ENCODE results near the gene PES1.
"Not testable (repeated sequence)": the region's sequence is repeated elsewhere in the genome, so short reads cannot be mapped to it uniquely, and the experiment has no call there.

The PES1 gene

DNA sequence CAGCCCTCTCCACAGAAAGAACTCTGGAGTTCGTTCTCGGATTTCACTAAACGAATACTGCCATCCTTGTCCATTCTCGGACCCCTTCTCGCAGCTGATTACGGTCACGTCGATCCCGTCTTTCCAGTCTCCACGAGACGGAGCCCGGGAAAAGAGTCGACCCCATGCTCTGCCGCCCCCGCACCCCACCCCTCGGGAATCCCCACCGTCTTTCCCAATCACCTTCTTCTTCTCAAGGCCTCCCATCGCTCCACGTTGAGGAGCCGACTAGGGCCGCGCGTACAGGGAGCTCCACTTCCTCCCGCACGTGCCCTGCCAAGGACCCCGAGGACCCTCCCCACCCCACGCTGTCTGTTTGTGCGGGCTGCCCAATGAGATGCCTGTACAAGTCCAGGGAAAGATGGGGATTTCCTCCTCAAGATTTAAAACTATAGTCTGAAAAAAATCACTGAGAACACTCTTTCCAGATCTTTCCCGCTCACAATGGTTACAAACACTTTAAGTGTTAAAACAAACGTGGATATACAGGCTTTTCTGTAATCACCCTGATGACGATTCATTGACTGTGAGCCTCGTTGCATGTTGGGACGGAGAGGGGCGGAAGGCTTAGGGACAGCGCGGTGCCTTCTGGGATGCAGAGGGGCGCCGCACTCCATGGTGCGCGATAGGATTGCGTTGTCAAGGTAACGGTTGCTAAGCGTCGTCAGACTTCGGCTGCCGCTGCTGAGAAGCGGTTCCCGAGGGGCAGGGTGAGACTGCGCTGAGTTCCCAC lies at the start of gene PES1:
Gene PES1, minus strand, starts transcription at position 323 of the 772 bp plus-strand sequence. Its CDS starts 77 bp downstream, at position 246.
- DNase-seq, result peak; percentile 82

DNA sequence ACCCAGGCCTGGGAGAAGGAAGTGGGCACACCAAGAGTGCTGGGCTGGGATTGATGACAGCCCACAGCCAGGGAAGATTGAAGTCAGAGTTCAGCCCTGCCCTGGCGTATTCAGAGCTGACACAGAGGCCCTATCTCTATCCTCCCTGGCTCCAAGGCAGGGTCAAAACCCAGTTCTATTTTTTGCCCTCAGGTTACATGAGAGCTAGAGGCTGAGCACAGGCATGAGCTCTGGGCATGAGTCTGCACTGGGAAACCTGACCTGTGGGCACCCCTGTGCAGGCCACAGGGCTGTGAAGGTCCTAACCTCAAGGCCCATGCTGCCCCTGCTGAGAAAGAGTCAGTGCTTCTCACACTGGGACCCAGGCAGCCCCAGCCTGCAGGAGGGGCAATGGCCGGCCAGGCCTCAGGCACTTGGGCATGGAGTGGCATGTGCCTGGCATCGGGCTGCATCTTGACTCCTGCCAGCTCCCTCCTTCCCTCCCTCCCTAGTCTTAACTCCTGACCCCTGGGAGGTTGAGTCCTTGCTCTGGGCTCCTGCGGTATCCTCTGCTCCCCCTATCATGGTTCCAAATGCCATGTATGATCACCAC lies 49.2 kb upstream of the PES1 start:
- DNase-seq, result no peak

GRCh38 chr22:30640361-30640760 lies 48.7 kb upstream of the PES1 start:
- DNase-seq, result no peak

GRCh38 chr22:30637701-30638114 lies 46.0 kb upstream of the PES1 start:
- no peak for DNase-seq

DNA sequence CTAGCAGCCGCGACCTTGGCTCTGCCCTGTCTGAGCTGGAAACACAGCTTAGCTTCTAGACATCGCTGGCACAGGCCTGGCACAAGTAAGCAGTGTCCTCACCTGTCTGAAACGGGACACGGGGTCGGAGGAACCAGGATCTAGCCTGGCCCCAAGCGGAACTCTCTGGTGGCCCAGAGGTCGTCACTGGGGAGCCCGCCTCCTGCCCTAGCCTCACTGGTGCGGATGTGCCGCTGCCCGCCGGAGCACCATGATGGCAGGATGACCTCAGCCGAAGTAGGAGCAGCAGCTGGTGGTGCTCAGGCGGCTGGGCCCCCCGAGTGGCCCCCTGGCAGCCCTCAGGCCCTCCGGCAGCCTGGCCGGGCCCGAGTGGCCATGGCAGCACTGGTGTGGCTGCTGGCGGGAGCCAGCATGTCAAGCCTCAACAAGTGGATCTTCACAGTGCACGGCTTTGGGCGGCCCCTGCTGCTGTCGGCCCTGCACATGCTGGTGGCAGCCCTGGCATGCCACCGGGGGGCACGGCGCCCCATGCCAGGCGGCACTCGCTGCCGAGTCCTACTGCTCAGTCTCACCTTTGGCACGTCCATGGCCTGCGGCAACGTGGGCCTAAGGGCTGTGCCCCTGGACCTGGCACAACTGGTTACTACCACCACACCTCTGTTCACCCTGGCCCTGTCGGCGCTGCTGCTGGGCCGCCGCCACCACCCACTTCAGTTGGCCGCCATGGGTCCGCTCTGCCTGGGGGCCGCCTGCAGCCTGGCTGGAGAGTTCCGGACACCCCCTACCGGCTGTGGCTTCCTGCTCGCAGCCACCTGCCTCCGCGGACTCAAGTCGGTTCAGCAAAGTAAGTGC lies 44.7 kb upstream of the PES1 start:
- DNase-seq, result no peak

DNA sequence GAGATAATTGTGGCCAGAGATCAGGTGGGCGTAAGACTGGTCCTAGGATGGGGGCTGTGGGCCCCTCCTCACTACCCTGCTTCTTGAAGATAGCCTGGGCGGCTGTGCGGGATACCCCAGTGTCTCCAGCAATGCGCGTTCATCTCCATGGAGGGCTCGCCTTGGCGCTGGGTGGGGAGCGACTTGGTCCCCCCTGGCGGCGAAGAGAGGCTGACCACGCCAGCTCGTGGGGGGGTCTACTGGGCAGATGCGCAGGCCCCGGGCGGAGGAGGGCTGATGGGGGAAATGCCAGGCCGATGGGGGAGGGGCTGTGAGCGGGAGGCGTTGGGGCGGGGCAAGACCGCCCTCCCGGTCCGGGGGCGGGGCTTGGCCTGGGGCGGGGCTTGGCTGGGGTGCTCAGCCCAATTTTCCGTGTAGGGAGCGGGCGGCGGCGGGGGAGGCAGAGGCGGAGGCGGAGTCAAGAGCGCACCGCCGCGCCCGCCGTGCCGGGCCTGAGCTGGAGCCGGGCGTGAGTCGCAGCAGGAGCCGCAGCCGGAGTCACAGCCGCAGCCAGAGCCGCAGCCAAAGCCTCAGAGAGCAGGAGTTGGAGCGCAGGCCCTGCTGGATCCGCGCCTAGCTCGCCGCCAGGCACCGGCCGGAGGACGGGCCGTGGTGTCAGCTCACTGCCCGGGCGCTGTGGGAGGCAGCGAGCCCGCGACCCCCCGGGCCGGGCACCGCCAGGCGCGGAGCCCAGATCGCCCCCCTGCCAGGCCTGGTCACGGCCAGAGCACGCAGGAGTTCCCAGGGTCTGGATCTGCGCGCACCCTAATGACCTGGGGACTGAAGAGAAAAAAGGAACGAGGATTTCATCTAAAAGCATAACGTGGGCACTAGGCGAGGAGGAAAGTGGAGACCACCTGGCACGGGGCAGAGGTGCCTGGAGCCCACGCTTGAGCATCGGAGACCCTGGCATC lies 43.8 kb upstream of the PES1 start, which contains the start of gene SLC35E4:
Gene SLC35E4, plus strand, starts transcription at position 509 of the 953 bp plus-strand sequence. CDS start 670 bp downstream, outside the sequence.
- no peak for DNase-seq

- peak; percentile 61 for DNase-seq
Observed at GRCh38 chr22:30634471-30635233, 42.9 kb upstream of the PES1 start.

- not testable (repeated sequence) for DNase-seq
Observed at GRCh38 chr22:30631469-30631868, 39.8 kb upstream of the PES1 start.

DNA sequence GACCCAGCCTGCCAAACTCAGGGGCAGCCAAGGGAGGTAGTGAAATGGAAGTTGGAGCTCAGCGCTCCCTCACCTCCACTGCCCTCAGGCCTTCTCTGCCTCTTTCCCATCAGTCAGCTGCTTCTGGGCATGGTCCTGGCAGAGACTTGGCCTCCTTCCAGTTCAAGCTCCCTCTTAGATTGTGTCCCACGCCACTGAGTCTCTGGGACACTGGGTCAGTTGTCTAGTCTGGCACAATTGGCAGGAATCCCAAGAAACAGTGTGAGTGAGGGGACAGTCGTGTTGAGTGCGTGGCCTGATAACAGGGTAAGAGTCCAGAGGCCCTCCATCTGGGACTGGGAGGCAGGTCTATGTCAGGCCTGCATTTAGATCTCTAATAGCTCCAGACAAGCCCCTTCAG lies 36.8 kb upstream of the PES1 start:
- DNase-seq, result peak; percentile 32

GRCh38 chr22:30627471-30627870 lies 35.8 kb upstream of the PES1 start:
- DNase-seq, result no peak

DNA sequence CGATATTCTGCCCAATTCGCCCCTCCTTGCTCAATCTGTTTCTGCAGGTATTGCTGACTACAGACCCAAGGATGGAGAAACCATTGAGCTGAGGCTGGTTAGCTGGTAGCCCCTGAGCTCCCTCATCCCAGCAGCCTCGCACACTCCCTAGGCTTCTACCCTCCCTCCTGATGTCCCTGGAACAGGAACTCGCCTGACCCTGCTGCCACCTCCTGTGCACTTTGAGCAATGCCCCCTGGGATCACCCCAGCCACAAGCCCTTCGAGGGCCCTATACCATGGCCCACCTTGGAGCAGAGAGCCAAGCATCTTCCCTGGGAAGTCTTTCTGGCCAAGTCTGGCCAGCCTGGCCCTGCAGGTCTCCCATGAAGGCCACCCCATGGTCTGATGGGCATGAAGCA lies 34.7 kb upstream of the PES1 start:
- no peak for DNase-seq

GRCh38 chr22:30619909-30620308 lies 28.2 kb upstream of the PES1 start:
- DNase-seq, result not testable (repeated sequence)

- DNase-seq, result no peak
Observed at GRCh38 chr22:30617819-30618218, 26.1 kb upstream of the PES1 start.

DNA sequence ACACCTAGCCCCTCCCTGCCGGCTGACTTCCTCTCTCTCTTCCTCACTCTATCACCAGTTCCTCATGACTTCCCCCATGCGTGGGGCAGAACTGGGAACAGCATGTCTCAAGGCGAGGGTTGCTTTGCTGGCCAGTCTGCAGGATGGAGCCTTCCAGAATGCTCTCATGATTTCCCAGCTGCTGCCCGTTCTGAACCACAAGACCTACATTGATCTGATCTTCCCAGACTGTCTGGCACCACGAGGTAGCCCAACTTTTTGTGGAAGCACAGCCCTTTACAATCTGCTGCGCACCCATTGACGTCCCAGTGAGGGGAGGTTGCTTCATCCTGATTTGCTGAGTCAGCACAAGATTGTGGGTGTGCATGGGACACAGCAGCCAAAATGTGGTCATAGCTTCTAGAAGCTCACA lies 23.8 kb upstream of the PES1 start:
- no peak for DNase-seq

- no peak for DNase-seq
Observed at GRCh38 chr22:30614879-30615278, 23.2 kb upstream of the PES1 start.

GRCh38 chr22:30614268-30614667 lies 22.6 kb upstream of the PES1 start:
- DNase-seq, result no peak

- no peak for DNase-seq
Observed at GRCh38 chr22:30612789-30613188, 21.1 kb upstream of the PES1 start.

DNA sequence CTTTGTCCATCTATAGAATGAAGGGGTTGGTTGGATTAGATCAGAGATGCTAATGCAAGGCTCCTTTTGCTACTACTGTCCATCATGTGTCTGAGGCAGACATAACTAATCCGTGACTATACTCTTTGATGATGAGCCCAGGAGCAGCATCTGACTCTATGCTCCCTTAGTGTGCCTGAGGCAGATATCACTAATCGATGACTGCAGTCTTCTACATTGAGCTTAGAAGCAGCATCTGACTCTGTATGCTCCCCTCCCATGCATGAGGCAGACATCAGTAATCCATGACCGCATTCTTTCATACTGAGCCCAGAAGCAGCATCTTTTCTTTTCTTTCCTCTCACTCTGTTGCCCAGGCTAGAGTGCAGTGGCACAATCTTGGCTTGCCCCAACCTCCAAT lies 19.5 kb upstream of the PES1 start:
- DNase-seq, result no peak

- no peak for DNase-seq
Observed at GRCh38 chr22:30610299-30610698, 18.6 kb upstream of the PES1 start.

GRCh38 chr22:30609260-30610185 lies 17.8 kb upstream of the PES1 start:
- no peak for DNase-seq

Data from DMS79 (cell line).